ENCODE measurements around the gene CBX5.

- TF ChIP-seq POLR2A (IDR thresholded peaks at IDR 0.05) (no peak), CTCF (IDR thresholded peaks at IDR 0.05) (no peak)
Measured at GRCh38 chr12:54225666-54226065, 54.3 kb downstream of the CBX5 start.
